Fibroblast of lung (primary cell): ENCODE measurements around the gene LYZL6. TPM values are rescaled to one million over a fixed set of nuclear protein-coding genes. Genes with fewer than 3 reads are reported as not detected.

ENCODE experiments used
- DNase-seq, 2 donors: peaks; one replicate each; pipeline versions ENCODE4 v3.0.0 to v3.0.0-alpha.2; 2010; ENCODE audit warnings: low read depth in 2 of 2
- H2AFZ ChIP-seq: 2 replicates; pipeline ENCODE4 v1.5.1; 2012; ENCODE audit warnings: low read length, control low read depth, inconsistent platforms
- H3K27ac ChIP-seq: 2 replicates; pipeline ENCODE4 v1.5.1; 2011; ENCODE audit warnings: low read length, control low read depth; ENCODE audit not compliant: insufficient read depth
- H3K27me3 ChIP-seq: 2 replicates; pipeline ENCODE4 v1.5.1; 2011; ENCODE audit warnings: mild to moderate bottlenecking, low read length; ENCODE audit not compliant: control insufficient read depth, insufficient read depth
- H3K36me3 ChIP-seq: 2 replicates; pipeline ENCODE4 v1.5.1; 2011; ENCODE audit warnings: low read length; ENCODE audit not compliant: control insufficient read depth, insufficient read depth
- H3K4me1 ChIP-seq: 2 replicates; pipeline ENCODE4 v1.5.1; 2011; ENCODE audit warnings: low read length; ENCODE audit not compliant: control insufficient read depth, insufficient read depth; ENCODE audit errors: extremely low read depth
- H3K4me2 ChIP-seq: 2 replicates; pipeline ENCODE4 v1.5.1; 2011; ENCODE audit warnings: low read length, control low read depth; ENCODE audit not compliant: insufficient read depth; ENCODE audit errors: extremely low read depth
- H3K4me3 ChIP-seq, 4 experiments: fragments of 200-600 bp in 1 of 4; sonication (generic) in 1 of 4; replicated peaks in 1 of 4; 2 replicates each; pipeline ENCODE4 v1.5.1; 2011 to 2016; ENCODE audit warnings: low read length in 4 of 4, low read depth in 3 of 4, mild to moderate bottlenecking in 3 of 4, control low read depth in 2 of 4, inconsistent platforms in 1 of 4, mixed read lengths in 1 of 4; ENCODE audit not compliant: insufficient read depth in 1 of 4; ENCODE audit errors: control extremely low read depth in 1 of 4
- H3K79me2 ChIP-seq: 2 replicates; pipeline ENCODE4 v1.5.1; 2012; ENCODE audit warnings: mild to moderate bottlenecking, low read length, inconsistent platforms; ENCODE audit not compliant: control insufficient read depth, insufficient read depth
- H3K9ac ChIP-seq: 2 replicates; pipeline ENCODE4 v1.5.1; 2011; ENCODE audit warnings: mild to moderate bottlenecking, low read length, control low read depth; ENCODE audit not compliant: insufficient read depth
- H3K9me3 ChIP-seq: 2 replicates; pipeline ENCODE4 v1.5.1; 2012; ENCODE audit warnings: low read depth, low read length; ENCODE audit not compliant: control insufficient read depth, insufficient read depth
- H4K20me1 ChIP-seq: 2 replicates; pipeline ENCODE4 v1.5.1; 2011; ENCODE audit warnings: low read length; ENCODE audit not compliant: control insufficient read depth, insufficient read depth; ENCODE audit errors: extremely low read depth
- EZH2 ChIP-seq: IDR thresholded peaks from 2 replicates; pipeline ENCODE4 v1.5.1; 2012; ENCODE audit warnings: low read length, control low read depth, mild to moderate bottlenecking; ENCODE audit errors: missing control alignments
- polyA plus RNA-seq, 2 donors: library from polyadenylated mRNA; depleted of rRNA in 1 of 2; stranded (reverse) in 1 of 2; unstranded in 1 of 2; fragments of >200 nt; gene quantifications; 2 replicates each; pipeline ENCODE4 v1.2.1, GENCODE V29; 2011 to 2012; ENCODE audit warnings: missing spikeins in 1 of 2
- total RNA-seq: library from RNA; depleted of rRNA; stranded (reverse); fragments of >200 nt; gene quantifications from 2 replicates; pipeline ENCODE4 v1.2.1, GENCODE V29; 2014
- TF ChIP-seq, protein P1 (sequence below), 2 donors: IDR thresholded peaks in 1 of 2; conservative IDR thresholded peaks in 1 of 2; 1 replicate in 1 of 2; 2 replicates in 1 of 2; pipeline ENCODE4 v1.5.1; 2011 to 2012; ENCODE audit warnings: low read length in 2 of 2, control low read depth in 1 of 2, inconsistent platforms in 1 of 2, low read depth in 1 of 2, mild to moderate bottlenecking in 1 of 2

Gene LYZL6
- total and polyA plus RNA-seq, 2 donors (not counting 1 experiment from before 2014, with no cell fraction given): not detected

DNA sequence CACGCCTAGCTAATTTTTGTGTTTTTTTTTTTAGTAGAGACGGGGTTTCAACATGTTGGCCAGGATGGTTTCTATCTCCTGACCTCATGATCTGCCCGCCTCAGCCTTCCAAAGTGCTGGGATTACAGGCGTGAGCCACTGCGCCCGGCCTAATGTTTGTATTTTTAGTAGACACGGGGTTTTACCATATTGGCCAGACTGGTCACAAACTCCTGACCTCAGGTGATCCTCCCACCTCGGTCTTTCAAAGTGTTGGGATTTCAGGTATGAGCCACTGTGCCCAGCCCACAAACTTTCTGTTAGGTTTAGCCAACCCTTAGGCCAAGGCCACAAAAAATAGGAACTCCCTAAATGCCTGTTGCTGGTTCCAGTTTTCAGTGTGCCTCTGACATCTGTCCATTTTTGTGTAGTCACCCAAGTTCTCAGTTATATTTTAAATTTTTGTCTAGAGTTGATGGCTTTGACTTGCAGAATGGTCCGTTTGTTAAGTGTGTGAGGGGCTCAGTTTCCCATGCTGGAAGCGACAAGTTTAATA lies 25.1 kb upstream of the LYZL6 start:
- H3K4me1 ChIP-seq: no peaks in the 10 kb centered on the region
- H4K20me1 ChIP-seq: no peaks in the 10 kb centered on the region
- no peak overlapping the region for H3K27ac ChIP-seq
- H3K27me3 ChIP-seq: peaks cover 2% of the 10 kb centered on the region
- no peak overlapping the region for H2AFZ ChIP-seq
- no peaks in the 10 kb centered on the region for H3K9me3 ChIP-seq
- no peaks in the 10 kb centered on the region for H3K79me2 ChIP-seq
- no peak overlapping the region for H3K4me3 ChIP-seq
- DNase-seq: no peak
- H3K36me3 ChIP-seq: no peaks in the 10 kb centered on the region
- TF ChIP-seq, protein P1, sequence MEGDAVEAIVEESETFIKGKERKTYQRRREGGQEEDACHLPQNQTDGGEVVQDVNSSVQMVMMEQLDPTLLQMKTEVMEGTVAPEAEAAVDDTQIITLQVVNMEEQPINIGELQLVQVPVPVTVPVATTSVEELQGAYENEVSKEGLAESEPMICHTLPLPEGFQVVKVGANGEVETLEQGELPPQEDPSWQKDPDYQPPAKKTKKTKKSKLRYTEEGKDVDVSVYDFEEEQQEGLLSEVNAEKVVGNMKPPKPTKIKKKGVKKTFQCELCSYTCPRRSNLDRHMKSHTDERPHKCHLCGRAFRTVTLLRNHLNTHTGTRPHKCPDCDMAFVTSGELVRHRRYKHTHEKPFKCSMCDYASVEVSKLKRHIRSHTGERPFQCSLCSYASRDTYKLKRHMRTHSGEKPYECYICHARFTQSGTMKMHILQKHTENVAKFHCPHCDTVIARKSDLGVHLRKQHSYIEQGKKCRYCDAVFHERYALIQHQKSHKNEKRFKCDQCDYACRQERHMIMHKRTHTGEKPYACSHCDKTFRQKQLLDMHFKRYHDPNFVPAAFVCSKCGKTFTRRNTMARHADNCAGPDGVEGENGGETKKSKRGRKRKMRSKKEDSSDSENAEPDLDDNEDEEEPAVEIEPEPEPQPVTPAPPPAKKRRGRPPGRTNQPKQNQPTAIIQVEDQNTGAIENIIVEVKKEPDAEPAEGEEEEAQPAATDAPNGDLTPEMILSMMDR (conservative IDR thresholded peaks at IDR 0.05 in 1 of 2, IDR thresholded peaks at IDR 0.05 in 1 of 2; ENCODE audit: low read depth in 1 of 2, low read length in 2 of 2): no peak
- no peak for TF ChIP-seq EZH2
- no peak overlapping the region for H3K4me2 ChIP-seq
- no peak overlapping the region for H3K9ac ChIP-seq

DNA sequence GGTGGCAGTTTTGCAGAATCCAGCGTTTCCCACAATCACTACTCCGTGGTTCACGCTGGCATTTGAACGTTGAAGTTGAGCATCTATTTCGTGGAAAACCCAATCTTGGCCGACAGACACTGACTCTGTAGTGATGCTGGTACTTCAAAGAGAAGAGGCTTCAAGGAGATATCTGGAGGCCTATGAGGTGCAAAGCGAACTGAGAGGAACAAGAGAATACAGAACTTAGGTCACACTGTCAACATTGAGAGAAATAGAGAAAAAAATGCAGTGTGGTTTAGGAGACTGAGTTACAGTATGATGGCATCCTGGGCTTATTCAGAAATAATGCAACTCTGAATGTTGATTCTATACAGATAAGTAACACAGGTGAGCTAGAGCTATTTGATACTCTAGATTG lies 21.8 kb upstream of the LYZL6 start:
- H3K9ac ChIP-seq: no peak overlapping the region
- TF ChIP-seq EZH2: no peak
- TF ChIP-seq, protein P1 (conservative IDR thresholded peaks at IDR 0.05 in 1 of 2, IDR thresholded peaks at IDR 0.05 in 1 of 2; ENCODE audit: low read depth in 1 of 2, low read length in 2 of 2): no peak
- no peaks in the 10 kb centered on the region for H3K9me3 ChIP-seq

DNA sequence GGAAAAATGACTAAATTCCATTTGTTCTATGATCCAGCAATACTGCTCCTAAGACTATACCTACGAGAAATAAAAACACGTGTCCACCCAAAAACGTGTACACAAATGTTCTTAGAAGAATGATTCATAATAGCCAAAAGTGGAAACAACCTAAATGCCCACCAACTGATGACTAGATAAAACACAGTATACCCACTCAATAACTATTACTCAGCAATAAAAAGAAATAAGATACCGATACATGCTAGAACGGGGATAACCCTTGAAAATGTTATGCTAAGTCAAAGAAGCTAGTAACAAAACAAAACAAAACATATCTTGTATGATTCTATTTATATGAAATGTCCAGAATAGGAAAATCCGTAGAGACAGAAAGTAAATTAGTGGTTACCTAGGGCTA lies 20.1 kb upstream of the LYZL6 start:
- no peak overlapping the region for H3K4me2 ChIP-seq
- no peaks in the 10 kb centered on the region for H4K20me1 ChIP-seq
- no peaks in the 10 kb centered on the region for H3K36me3 ChIP-seq
- no peaks in the 10 kb centered on the region for H3K9me3 ChIP-seq
- no peak overlapping the region for H3K4me3 ChIP-seq
- no peak for DNase-seq
- H3K79me2 ChIP-seq: no peaks in the 10 kb centered on the region
- no peaks in the 10 kb centered on the region for H3K4me1 ChIP-seq
- H3K9ac ChIP-seq: no peak overlapping the region
- TF ChIP-seq EZH2: no peak
- TF ChIP-seq, protein P1 (conservative IDR thresholded peaks at IDR 0.05 in 1 of 2, IDR thresholded peaks at IDR 0.05 in 1 of 2; ENCODE audit: low read depth in 1 of 2, low read length in 2 of 2): no peak
- H3K27me3 ChIP-seq: no peaks in the 10 kb centered on the region
- no peak overlapping the region for H2AFZ ChIP-seq
- no peak overlapping the region for H3K27ac ChIP-seq

More for the DNA sequence above, 21.8 kb upstream of the LYZL6 start:
- H3K36me3 ChIP-seq: no peaks in the 10 kb centered on the region
- H3K27ac ChIP-seq: no peak overlapping the region
- no peaks in the 10 kb centered on the region for H3K79me2 ChIP-seq
- DNase-seq: no peak
- H4K20me1 ChIP-seq: no peaks in the 10 kb centered on the region
- H2AFZ ChIP-seq: no peak overlapping the region
- H3K4me1 ChIP-seq: no peaks in the 10 kb centered on the region
- peaks cover 2% of the 10 kb centered on the region for H3K27me3 ChIP-seq
- H3K4me2 ChIP-seq: no peak overlapping the region
- no peak overlapping the region for H3K4me3 ChIP-seq
